Amniotic stem cell (primary cell): ENCODE measurements around the gene TFF2.

Experiments
- DNase-seq: peaks from one replicate; lab custom pipeline; 2025; lab: John Stamatoyannopoulos, UW

TFF2 gene

GRCh38 chr21:42305707-42306147 is 45.1 kb downstream of the TFF2 start:
- no peak for DNase-seq

DNA sequence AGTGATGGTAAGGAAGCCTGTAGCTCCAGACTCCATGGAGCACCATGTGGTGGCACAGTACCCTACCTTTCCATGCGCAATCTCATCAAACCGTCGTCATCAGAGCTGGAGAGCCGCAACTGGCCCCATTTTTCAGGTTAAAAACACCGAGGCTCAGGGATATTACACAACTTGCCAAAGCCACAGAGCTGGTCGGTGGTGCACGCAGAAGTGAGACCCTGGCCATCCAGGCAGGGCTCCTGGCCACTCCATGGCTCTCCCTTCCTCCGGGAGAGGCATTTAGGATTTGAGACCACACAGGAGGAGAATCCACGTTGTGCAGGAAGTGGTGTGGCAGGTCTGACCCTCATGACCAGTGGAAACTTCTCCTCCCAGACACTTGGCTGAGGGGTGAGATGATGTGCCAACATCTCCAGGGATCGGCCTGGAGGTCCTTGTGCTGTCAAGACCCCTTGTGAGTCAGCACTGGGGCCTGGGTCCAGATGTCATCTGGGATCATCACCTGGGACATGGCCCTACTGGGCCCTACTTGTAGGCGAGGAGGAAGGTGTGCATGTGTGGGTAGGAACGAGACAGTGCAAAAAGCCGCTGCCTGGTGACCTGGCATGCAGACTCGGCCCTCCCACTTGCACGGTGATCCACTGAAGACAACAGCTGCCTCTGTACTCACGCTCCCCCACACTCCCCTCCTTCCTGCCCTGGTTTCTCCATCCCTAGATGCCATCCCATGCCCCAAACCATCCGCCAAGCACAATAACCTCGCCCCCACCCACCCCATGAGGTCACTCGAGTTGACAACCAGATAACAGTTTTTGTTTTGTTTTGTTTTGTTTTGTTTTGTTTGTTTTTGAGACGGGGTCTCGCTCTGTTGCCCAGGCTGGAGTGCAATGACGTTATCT is 46.0 kb downstream of the TFF2 start:
- DNase-seq: no peak

GRCh38 chr21:42303443-42303842 is 47.4 kb downstream of the TFF2 start:
- no peak for DNase-seq

GRCh38 chr21:42302794-42303193 is 48.0 kb downstream of the TFF2 start:
- no peak for DNase-seq

- DNase-seq: no peak
Observed at GRCh38 chr21:42302076-42302650, 48.6 kb downstream of the TFF2 start.

GRCh38 chr21:42301371-42302075 is 49.3 kb downstream of the TFF2 start:
- DNase-seq: no peak

GRCh38 chr21:42300956-42301355 is 49.8 kb downstream of the TFF2 start:
- no peak for DNase-seq

DNA sequence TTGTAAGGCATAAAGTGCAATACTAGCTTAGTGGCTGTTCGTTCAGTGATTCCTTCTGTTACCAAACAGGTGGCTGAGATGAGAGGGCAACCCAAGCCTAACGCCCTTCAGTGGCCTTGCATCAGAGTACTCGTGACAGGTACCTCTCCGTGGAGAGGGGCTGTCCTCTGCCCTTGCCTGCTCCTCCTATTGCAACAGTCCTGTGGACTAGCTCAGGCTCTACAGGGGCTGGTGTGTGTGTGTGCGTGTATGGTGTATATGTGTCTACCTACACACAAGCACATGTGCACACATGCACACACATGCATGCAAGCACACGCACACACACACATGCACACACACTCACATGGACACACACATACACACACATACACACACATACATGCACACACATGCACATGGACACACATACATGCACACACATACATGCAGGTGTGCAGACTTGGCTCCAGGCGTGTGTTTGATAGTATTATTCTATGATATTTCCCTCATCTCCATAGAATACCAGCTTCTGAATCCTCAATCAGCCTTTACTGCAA is 50.7 kb downstream of the TFF2 start:
- DNase-seq: no peak

- no peak for DNase-seq
Observed at GRCh38 chr21:42299324-42300044, 51.3 kb downstream of the TFF2 start.

GRCh38 chr21:42298657-42299056 is 52.1 kb downstream of the TFF2 start:
- DNase-seq: no peak

DNA sequence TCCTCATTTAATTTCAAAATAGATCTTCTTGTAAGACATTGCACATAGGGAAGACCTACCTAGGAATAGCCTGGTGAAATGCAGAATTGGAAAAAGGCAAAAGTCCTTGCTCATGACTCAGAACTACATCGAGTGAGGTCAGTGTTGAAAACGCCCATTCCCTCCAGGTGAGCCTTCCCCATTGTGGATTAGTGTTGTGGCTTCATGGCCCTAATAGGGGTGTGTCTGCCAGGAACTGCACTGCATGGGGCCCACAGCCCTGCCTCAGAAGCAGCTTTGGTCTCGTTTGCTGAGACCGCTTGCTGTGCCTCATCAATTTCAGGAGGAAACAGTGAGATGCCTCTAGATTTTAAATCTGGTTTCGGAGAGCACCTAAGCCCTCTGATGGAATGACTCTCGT is 52.6 kb downstream of the TFF2 start:
- DNase-seq: no peak

DNA sequence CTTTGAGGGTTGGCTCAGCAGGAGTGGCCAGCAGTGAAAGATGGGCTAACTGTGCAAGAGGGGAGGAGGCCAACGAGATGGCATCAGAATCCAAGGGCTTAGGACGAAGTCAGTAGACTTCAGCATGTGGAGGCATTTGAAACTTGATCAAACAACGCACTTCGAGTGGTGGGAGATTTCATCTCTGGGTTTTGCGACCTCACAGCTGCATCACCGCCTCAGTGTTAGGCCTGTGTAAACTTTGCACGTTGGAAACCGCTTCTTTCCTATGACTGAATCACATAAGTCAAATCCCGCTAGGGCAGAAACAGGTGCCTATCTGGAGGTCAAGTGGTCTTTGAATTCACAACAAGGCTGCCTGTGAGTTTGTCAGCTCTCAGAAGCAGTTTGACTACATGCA is 53.4 kb downstream of the TFF2 start:
- no peak for DNase-seq

DNA sequence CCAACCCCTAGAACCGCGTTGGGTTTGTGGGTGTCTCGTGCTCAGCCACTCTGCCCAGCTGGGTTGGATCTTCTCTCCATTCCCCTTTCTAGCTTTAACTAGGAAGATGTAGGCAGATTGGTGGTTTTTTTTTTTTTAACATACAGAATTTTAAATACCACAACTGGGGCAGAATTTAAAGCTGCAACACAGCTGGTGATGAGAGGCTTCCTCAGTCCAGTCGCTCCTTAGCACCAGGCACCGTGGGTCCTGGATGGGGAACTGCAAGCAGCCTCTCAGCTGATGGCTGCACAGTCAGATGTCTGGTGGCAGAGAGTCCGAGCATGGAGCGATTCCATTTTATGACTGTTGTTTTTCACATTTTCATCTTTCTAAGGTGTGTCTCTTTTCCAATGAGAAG is 54.3 kb downstream of the TFF2 start:
- no peak for DNase-seq
